ENCODE results near the gene SCAANT1.

DNA sequence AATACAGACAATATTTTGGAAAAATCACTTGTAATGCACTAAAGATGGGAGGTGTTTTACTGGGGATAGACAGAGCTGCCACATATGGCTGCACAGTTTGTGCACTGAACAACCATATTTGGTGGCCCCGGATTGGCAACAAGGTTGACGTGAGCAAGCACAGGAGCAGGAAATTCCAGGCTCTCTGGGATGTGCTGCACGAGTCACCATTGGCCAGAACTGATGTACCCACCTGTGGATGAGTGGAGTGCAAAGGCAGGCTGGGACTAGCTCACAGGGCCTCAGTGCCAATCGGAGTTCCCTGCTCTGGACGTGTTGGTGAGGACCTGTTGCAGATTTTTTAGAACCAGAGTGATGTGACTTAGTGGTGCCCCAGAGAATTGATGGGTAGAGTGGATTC lies 42.0 kb upstream of the SCAANT1 start:
- TF ChIP-seq, protein P1, sequence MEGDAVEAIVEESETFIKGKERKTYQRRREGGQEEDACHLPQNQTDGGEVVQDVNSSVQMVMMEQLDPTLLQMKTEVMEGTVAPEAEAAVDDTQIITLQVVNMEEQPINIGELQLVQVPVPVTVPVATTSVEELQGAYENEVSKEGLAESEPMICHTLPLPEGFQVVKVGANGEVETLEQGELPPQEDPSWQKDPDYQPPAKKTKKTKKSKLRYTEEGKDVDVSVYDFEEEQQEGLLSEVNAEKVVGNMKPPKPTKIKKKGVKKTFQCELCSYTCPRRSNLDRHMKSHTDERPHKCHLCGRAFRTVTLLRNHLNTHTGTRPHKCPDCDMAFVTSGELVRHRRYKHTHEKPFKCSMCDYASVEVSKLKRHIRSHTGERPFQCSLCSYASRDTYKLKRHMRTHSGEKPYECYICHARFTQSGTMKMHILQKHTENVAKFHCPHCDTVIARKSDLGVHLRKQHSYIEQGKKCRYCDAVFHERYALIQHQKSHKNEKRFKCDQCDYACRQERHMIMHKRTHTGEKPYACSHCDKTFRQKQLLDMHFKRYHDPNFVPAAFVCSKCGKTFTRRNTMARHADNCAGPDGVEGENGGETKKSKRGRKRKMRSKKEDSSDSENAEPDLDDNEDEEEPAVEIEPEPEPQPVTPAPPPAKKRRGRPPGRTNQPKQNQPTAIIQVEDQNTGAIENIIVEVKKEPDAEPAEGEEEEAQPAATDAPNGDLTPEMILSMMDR (IDR thresholded peaks at IDR 0.05; ENCODE audit: poor library complexity), result no peak
- TF ChIP-seq EZH2phosphoT487 (IDR thresholded peaks at IDR 0.05; ENCODE audit: low read depth, severe bottlenecking, unreplicated experiment), result no peak
- no peak for TF ChIP-seq EZH2 (IDR thresholded peaks at IDR 0.05; ENCODE audit: borderline replicate concordance)

Data from hepatocyte (in vitro differentiated cells).